HEK293T (cell line): ENCODE data around the gene FAM168A.

ENCODE experiments used
- ELF4 ChIP-seq: fragments of 450-650 bp; IDR thresholded peaks from 2 replicates; pipeline ENCODE4 v1.6.1; 2017; ENCODE audit warnings: antibody characterized with exemption
- FOXK2 ChIP-seq: fragments of 450-650 bp; IDR thresholded peaks from 2 replicates; pipeline ENCODE4 v1.6.1; 2016; ENCODE audit warnings: mild to moderate bottlenecking
- FOXM1 ChIP-seq: fragments of 450-650 bp; IDR thresholded peaks from 2 replicates; pipeline ENCODE4 v1.6.1; 2017; ENCODE audit warnings: mild to moderate bottlenecking, borderline replicate concordance

DNA sequence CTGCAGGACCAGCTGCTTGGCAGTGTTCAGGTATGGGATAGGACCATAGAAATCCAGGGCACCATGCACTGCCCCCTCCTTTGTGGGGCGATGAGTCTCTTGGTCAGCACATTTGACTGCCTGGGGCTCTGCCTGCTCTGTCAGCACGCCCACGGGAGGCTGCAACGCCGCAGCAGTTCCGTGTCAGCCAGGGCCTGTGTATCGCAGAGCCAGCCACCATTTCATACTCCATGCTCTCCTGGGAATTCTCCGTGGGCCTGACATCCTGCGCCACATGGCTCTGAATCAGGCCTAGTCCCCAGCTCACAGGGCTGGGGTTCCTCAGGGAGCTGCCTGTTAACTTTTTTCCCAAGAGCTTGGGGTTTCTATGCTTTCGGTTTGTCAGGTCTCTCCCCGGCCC, 238.6 kb downstream of the FAM168A start:
- TF ChIP-seq ELF4 (no peak), FOXM1 (no peak), FOXK2 (no peak)
